ENCODE measurements around the gene FAM124A.
A peak's percentile ranks its signal among the peaks of the same experiment; 100 is the strongest.

Gene FAM124A

GRCh38 chr13:51221674-51222036 is 543 bp upstream of the FAM124A start:
- DNase-seq = no peak

- no peak for DNase-seq
Observed at GRCh38 chr13:51222686-51223559, 725 bp downstream of the FAM124A start.

GRCh38 chr13:51223560-51224270 is 1.5 kb downstream of the FAM124A start:
- DNase-seq = no peak

- no peak for DNase-seq
Observed at GRCh38 chr13:51225029-51225428, 2.8 kb downstream of the FAM124A start.

- no peak for DNase-seq
Observed at GRCh38 chr13:51227404-51227803, 5.2 kb downstream of the FAM124A start.

GRCh38 chr13:51229101-51229719 is 7.0 kb downstream of the FAM124A start:
- no peak for DNase-seq

- DNase-seq = no peak
Observed at GRCh38 chr13:51229731-51230130, 7.5 kb downstream of the FAM124A start.

GRCh38 chr13:51230477-51231105 is 8.4 kb downstream of the FAM124A start:
- DNase-seq = no peak

GRCh38 chr13:51231456-51231855 is 9.3 kb downstream of the FAM124A start:
- no peak for DNase-seq

GRCh38 chr13:51232328-51232727 is 10.1 kb downstream of the FAM124A start:
- DNase-seq = no peak

- no peak for DNase-seq
Observed at GRCh38 chr13:51233117-51233826, 11.1 kb downstream of the FAM124A start.

- DNase-seq = no peak
Observed at GRCh38 chr13:51234676-51235075, 12.5 kb downstream of the FAM124A start.

- DNase-seq = no peak
Observed at GRCh38 chr13:51235186-51235585, 13.0 kb downstream of the FAM124A start.

- DNase-seq = no peak
Observed at GRCh38 chr13:51235756-51236490, 13.7 kb downstream of the FAM124A start.

GRCh38 chr13:51236491-51236792 is 14.2 kb downstream of the FAM124A start:
- DNase-seq = no peak

- no peak for DNase-seq
Observed at GRCh38 chr13:51237386-51237785, 15.2 kb downstream of the FAM124A start.

GRCh38 chr13:51237887-51238286 is 15.7 kb downstream of the FAM124A start:
- DNase-seq = no peak

- no peak for DNase-seq
Observed at GRCh38 chr13:51240178-51240577, 18.0 kb downstream of the FAM124A start.

- DNase-seq = no peak
Observed at GRCh38 chr13:51240958-51241357, 18.8 kb downstream of the FAM124A start.

GRCh38 chr13:51241720-51242119 is 19.5 kb downstream of the FAM124A start:
- no peak for DNase-seq

GRCh38 chr13:51243227-51243626 is 21.0 kb downstream of the FAM124A start:
- no peak for DNase-seq

- peak; percentile 42 for DNase-seq
Observed at GRCh38 chr13:51243832-51244231, 21.6 kb downstream of the FAM124A start.
